ENCODE results near the gene DDX60. TPM values are rescaled to one million over a fixed set of nuclear protein-coding genes. Genes with fewer than 3 reads are reported as not detected.

Gene DDX60
- total and polyA plus RNA-seq, 4 donors, result 2.9 to 11.3 (median 7.0) TPM

GRCh38 chr4:168325591-168325990 is 7.0 kb upstream of the DDX60 start (continued):
- TF ChIP-seq ZBTB33 (IDR thresholded peaks at IDR 0.05), result no peak
- TF ChIP-seq FOXA1 (IDR thresholded peaks at IDR 0.05), result no peak
- TF ChIP-seq, protein P1, sequence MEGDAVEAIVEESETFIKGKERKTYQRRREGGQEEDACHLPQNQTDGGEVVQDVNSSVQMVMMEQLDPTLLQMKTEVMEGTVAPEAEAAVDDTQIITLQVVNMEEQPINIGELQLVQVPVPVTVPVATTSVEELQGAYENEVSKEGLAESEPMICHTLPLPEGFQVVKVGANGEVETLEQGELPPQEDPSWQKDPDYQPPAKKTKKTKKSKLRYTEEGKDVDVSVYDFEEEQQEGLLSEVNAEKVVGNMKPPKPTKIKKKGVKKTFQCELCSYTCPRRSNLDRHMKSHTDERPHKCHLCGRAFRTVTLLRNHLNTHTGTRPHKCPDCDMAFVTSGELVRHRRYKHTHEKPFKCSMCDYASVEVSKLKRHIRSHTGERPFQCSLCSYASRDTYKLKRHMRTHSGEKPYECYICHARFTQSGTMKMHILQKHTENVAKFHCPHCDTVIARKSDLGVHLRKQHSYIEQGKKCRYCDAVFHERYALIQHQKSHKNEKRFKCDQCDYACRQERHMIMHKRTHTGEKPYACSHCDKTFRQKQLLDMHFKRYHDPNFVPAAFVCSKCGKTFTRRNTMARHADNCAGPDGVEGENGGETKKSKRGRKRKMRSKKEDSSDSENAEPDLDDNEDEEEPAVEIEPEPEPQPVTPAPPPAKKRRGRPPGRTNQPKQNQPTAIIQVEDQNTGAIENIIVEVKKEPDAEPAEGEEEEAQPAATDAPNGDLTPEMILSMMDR (IDR thresholded peaks at IDR 0.05; ENCODE audit: low read depth, low read length, missing input control), result no peak
- TF ChIP-seq HNF4G (IDR thresholded peaks at IDR 0.05), result no peak

GRCh38 chr4:168321006-168321405 is 2.5 kb upstream of the DDX60 start:
- no peaks in the 10 kb centered on the region for H3K9me3 ChIP-seq (ENCODE audit: control insufficient read depth in 4 of 4, low read length in 3 of 4)
- TF ChIP-seq EGR1 (IDR thresholded peaks at IDR 0.05; ENCODE audit: low read depth in 2 of 2) (no peak), HNF4G (IDR thresholded peaks at IDR 0.05) (no peak), NR2F2 (IDR thresholded peaks at IDR 0.05) (no peak), HNF4A (conservative IDR thresholded peaks at IDR 0.05) (peak; percentile 16 to 54), FOXA2 (IDR thresholded peaks at IDR 0.05) (no peak)
- TF ChIP-seq, protein P2, sequence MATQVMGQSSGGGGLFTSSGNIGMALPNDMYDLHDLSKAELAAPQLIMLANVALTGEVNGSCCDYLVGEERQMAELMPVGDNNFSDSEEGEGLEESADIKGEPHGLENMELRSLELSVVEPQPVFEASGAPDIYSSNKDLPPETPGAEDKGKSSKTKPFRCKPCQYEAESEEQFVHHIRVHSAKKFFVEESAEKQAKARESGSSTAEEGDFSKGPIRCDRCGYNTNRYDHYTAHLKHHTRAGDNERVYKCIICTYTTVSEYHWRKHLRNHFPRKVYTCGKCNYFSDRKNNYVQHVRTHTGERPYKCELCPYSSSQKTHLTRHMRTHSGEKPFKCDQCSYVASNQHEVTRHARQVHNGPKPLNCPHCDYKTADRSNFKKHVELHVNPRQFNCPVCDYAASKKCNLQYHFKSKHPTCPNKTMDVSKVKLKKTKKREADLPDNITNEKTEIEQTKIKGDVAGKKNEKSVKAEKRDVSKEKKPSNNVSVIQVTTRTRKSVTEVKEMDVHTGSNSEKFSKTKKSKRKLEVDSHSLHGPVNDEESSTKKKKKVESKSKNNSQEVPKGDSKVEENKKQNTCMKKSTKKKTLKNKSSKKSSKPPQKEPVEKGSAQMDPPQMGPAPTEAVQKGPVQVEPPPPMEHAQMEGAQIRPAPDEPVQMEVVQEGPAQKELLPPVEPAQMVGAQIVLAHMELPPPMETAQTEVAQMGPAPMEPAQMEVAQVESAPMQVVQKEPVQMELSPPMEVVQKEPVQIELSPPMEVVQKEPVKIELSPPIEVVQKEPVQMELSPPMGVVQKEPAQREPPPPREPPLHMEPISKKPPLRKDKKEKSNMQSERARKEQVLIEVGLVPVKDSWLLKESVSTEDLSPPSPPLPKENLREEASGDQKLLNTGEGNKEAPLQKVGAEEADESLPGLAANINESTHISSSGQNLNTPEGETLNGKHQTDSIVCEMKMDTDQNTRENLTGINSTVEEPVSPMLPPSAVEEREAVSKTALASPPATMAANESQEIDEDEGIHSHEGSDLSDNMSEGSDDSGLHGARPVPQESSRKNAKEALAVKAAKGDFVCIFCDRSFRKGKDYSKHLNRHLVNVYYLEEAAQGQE (IDR thresholded peaks at IDR 0.05), result no peak
- peaks cover 0 to 2% (median 0%) of the 10 kb centered on the region in 4 donors for H3K36me3 ChIP-seq (ENCODE audit: control insufficient read depth in 4 of 4, insufficient read depth in 3 of 4, low read depth in 1 of 4, low read length in 3 of 4)
- DNase-seq (ENCODE audit: low spot score), result no peak
- 74% methylated on average over 3 of the region's 3 CpGs for WGBS
- no peak overlapping the region for H3K9ac ChIP-seq (ENCODE audit: low read depth in 1 of 2, low read length in 2 of 2)
- H3K27ac ChIP-seq (ENCODE audit: low read depth in 1 of 2, low read length in 2 of 2), result no peak overlapping the region
- H3K4me3 ChIP-seq (ENCODE audit: low read depth in 1 of 3, low read length in 3 of 3), result no peak overlapping the region
- H3K27me3 ChIP-seq (ENCODE audit: control insufficient read depth in 4 of 4, insufficient read depth in 4 of 4, low read length in 3 of 4), result no peaks in the 10 kb centered on the region
- peaks cover 0 to 6% (median 6%) of the 10 kb centered on the region in 4 donors for H3K4me1 ChIP-seq (ENCODE audit: control insufficient read depth in 4 of 4, insufficient read depth in 4 of 4, low read length in 3 of 4)

DNA sequence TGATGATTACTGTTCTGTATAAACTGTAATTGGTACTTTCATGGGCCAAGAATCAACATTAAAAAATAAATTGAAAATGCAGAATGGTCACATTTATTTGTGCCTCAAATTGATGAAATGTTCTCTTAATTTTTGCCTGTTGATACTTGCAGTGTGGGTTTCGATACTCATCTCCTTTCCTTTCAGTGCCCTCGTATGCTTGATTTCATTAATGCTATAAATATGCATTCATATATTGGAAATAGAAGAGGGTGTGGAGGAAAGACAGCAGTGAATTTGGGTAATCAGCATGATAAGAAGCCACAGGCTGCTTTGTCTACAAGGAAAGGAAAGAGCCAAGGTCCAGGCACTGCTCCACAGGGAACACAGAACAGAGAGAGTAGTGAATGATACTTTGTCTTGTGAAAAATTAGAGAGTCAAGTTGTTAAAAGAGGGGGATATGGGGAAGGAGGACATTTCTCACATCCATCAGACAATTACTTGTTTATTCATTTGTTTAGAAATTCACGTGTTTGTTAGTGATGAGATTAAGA is 1.0 kb upstream of the DDX60 start:
- no peak for TF ChIP-seq FOXA2 (IDR thresholded peaks at IDR 0.05)
- TF ChIP-seq TAF1 (conservative IDR thresholded peaks at IDR 0.05), result no peak
- TF ChIP-seq, protein P3, sequence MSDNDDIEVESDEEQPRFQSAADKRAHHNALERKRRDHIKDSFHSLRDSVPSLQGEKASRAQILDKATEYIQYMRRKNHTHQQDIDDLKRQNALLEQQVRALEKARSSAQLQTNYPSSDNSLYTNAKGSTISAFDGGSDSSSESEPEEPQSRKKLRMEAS (IDR thresholded peaks at IDR 0.05), result no peak
- TF ChIP-seq YY1 (IDR thresholded peaks at IDR 0.05), result no peak
- TF ChIP-seq, protein P1 (IDR thresholded peaks at IDR 0.05; ENCODE audit: low read depth, low read length, missing input control), result no peak
- no peak for TF ChIP-seq EGR1 (IDR thresholded peaks at IDR 0.05; ENCODE audit: low read depth in 2 of 2)
- TF ChIP-seq FOXA1 (IDR thresholded peaks at IDR 0.05), result no peak
- no peak for TF ChIP-seq HNF4G (IDR thresholded peaks at IDR 0.05)
- TF ChIP-seq NR2F2 (IDR thresholded peaks at IDR 0.05), result no peak
- TF ChIP-seq GABPA (IDR thresholded peaks at IDR 0.05 in 1 of 2, conservative IDR thresholded peaks at IDR 0.05 in 1 of 2), result no peak
- TF ChIP-seq HNF4A (conservative IDR thresholded peaks at IDR 0.05), result no peak
- TF ChIP-seq ZBTB33 (IDR thresholded peaks at IDR 0.05), result no peak
- no peaks in the 10 kb centered on the region for H3K27me3 ChIP-seq (ENCODE audit: control insufficient read depth in 4 of 4, insufficient read depth in 4 of 4, low read length in 3 of 4)
- H3K36me3 ChIP-seq (ENCODE audit: control insufficient read depth in 4 of 4, insufficient read depth in 3 of 4, low read depth in 1 of 4, low read length in 3 of 4), result peaks cover 0 to 2% (median 0%) of the 10 kb centered on the region in 4 donors
- 79% methylated on average over 3 of the region's 3 CpGs for WGBS
- no peak overlapping the region for H3K4me3 ChIP-seq (ENCODE audit: low read depth in 1 of 3, low read length in 3 of 3)
- peak overlapping the region in 1 of 2 donors; percentile 97 for H3K27ac ChIP-seq (ENCODE audit: low read depth in 1 of 2, low read length in 2 of 2)
- H3K4me1 ChIP-seq (ENCODE audit: control insufficient read depth in 4 of 4, insufficient read depth in 4 of 4, low read length in 3 of 4), result peaks cover 0 to 6% (median 6%) of the 10 kb centered on the region in 4 donors
- no peak for DNase-seq (ENCODE audit: low spot score)
- no peaks in the 10 kb centered on the region for H3K9me3 ChIP-seq (ENCODE audit: control insufficient read depth in 4 of 4, low read length in 3 of 4)
- H3K9ac ChIP-seq (ENCODE audit: low read depth in 1 of 2, low read length in 2 of 2), result peak overlapping the region; percentile 89 to 91
